Esophagus mucosa (tissue), 1 donor: Measurements from ENCODE around the gene NUDT14. TPM values are rescaled to one million over a fixed set of nuclear protein-coding genes. Genes with fewer than 3 reads are reported as not detected.

Source experiments
- ATAC-seq: fragments of 200-7000 bp; cut with Tn5 transposase; one replicate; pipeline ENCODE4 v1.9.1; 2020
- total RNA-seq: library from RNA; stranded (reverse); gene quantifications from one replicate; pipeline ENCODE4 v1.2.4, GENCODE V29; 2023
- donor health status: DM: yes; HTN: yes; CAD: no.

Gene NUDT14
- total RNA-seq, 1 donor from 2014 or later: 14.7 TPM

DNA sequence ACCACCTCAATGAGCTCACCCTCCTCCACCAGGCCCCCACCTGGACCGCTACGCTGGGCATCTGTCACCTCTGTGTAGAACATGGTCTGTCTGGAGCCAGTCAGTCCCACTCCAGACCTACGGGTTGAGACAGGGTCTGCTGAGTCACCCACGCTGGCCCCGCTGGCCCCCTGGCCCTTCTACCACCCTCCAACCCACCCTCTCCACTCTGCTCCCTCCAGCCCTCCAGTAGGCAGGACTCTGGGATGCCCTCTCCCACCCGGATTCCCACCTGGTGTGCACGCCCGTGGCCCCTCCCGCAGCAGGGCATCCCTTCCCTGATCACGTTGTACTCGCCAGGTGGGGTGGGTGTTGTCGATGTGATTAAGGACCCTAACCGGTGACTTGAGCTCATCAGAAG lies 8.0 kb downstream of the NUDT14 start:
- ATAC-seq: no peak

DNA sequence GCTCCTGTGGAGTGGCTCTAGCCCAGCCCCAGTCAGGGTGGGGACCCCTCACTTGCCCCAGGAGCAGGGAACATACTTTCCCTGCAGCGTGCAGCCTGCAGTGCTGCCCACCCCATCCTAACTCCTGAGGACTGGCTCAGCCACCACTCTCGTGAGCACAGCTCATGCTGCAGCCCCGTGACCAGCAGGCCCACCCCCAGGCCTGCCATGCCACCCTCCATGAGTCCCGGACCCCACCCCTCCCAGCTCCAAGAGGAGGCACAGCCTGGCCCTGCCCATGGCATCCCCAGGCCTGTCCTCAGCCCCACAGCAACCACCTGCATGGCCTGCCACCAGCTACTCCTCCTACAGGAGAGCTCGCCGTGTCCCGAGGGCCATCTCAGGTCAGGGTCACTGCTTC lies 8.6 kb downstream of the NUDT14 start:
- no peak for ATAC-seq

DNA sequence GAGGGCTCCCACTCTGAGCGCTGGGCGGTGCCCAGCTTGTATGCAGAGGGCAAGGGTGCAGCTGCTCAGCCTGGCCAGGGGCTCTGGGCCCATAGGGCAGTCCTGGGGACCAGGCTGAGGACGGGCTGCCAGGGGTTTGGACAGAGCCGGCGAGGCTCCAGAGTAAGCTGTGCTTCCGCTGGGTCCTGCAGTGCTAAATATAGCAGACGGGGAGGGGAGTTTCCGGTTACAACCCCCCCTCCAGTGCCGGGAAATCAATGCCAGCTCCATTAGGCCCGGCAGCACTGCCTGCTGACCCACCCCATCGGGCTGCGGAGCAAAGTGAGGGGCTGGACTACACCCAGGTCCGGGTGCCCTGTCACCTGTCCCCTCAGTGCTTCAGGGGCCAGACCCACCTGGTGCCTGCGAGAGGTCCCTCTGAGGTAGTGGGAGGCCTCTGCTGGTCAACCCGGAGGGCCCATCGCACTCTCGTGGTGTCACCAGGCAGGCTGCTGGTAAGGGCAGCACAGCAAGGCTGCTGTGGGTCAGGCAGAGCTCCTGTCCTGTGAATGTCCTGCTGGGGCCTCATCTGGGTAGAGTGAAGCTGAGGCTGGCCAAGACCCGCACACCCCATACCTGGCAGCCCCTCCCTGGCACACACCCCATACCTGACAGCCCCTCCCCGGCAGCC lies 10.0 kb downstream of the NUDT14 start:
- ATAC-seq: no peak

DNA sequence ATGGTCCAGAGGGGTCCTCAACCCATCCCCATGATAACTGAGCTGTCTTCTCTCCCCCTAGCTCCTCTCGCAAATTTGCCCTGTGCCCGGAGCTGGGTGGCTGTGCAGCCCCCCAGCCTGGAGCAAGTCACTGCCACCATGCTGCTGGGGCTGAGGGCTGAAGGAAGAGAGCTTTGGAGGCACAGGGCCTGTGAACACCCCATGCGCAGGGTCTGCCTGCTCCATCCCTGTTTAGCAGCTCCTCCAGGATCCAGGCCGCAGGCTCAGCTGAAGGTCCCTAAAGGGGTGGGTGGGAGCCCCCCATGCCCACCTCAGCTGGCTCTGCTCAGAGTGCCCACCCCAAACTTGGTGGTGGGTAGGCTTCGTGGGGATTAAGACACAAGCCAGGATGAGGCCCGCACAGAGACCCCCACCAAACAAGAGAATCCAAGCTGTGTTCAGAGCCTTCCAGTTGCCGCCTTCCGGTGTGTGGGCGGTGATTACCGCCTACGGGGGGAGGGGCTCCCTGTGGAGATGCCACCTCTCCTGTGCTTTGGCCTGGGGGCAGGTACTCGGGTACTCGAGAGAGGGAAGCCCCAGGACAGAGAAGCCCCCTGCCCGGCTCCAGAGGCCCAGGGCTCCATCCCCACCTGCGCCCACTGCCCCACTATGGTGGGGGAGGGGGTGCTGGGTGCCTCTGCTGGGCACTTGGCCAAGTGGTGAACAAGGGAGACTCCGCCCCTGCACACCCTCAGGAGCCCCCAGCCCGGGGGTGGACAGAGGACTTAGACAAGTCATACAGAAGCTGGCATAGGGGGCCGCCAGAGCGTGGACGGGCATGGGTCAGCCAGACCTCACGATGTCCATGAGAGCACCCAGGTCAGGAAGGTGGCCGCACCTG lies 11.1 kb downstream of the NUDT14 start:
- no peak for ATAC-seq

DNA sequence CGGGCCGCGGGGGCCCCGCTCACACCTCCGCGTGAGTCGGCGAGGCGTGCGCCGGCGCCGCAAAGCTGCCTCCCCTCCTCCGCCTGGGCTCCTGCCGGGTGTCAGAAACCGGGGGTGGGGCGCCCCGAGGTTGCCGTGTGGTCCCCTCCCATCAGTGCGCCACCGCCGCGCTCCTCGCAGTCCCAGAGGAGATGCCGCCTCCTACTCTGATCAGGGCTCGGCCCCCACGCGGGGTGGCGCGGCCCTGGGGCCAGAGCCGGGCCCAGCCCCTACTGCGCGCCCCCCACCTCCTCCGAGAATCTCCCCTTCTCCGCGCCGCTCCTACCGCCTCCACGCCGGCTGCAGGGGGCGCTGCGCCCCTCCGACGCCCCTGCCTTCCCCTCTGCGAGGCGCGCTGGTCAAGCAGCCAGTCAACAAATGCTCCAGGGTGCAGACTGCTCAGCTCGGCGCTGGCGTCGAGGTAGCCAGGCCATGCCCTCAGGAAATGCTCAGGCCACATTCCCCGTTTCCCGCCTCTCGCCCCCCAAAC lies 12.1 kb downstream of the NUDT14 start:
- no peak for ATAC-seq

DNA sequence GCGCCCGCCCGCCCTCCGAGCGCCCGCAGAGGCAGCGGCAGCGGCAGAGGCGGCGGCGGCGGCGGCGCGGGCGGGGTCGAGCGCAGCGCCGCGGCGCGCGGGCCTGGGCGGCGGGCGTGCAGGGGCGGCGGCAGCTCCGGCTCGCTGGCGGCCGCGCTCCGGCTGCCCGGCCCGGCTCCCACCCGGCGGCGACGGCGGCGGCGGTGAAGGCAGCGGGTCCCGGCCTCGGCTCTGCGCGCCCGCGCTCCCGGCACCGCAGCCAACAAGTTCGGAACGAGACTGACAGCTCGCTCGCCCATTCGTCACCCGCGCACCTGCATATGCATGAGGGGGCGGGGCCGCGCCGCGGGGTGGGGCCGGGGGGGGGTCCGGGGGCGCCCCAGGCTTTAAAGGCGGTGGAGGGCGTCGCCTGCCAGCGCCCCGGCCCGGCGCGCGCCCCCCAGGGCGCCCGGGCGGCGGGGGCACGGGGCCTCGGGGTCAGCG lies 12.6 kb downstream of the NUDT14 start, which contains the start of gene JAG2:
Gene JAG2, minus strand, starts transcription at position 281 of the 483 bp plus-strand sequence. CDS start 356 bp downstream, outside the sequence.
- ATAC-seq: no peak

DNA sequence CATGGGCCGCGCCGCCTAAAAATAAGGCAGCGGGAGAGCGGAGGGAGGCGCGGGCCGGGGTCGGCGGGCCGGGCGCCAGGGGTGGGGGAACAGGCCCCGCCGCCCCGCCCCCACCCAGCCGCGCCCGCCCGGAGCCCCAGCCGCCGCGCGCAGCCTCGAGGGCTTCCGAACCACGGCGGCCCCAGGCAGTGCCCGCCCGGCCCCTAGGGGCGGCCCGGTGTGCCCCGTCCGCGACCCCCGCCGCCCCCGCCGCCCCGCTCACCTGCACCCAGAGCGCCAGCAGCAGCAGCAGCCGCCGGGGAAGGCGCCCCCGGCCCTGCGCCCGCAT lies 13.1 kb downstream of the NUDT14 start:
- ATAC-seq: no peak

DNA sequence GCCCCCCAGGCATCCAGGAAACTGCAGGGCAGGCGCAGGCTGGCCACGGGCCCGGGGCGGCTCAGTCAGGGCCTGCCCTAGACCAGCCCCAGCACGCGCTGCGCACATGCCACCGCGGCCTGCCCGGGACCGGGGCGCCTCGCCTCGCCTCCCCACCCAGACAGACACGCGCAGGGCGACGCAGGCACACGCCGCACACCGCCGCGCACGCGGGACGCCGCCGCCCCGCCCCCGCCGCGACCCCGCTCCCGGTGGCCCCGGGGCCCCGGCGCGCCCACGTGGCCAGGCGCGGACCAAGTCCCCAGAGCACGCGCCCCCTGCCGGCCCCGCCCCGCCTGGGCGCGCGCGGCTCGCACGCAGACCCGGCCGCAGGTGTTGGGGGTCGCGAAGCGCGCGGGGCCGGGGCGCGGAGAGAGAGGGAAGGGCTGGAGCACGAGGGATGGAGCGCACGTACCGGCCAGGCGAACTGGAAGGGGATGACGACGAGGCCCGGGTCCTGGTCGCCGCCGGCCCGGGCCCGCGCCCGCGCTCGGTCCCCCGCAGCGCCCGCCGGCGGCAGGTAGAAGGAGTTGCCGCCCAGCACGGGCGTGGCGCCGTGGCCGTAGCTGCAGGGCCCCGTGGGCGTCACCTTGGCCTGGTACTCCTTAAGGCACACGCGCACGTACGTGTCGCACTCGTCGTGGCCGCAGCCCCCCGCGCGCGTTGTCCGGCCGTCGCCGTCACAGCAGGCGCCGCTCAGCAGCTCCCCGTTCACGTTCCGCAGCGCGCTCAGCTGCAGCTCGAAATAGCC lies 13.6 kb downstream of the NUDT14 start:
- ATAC-seq: peak; percentile 61

DNA sequence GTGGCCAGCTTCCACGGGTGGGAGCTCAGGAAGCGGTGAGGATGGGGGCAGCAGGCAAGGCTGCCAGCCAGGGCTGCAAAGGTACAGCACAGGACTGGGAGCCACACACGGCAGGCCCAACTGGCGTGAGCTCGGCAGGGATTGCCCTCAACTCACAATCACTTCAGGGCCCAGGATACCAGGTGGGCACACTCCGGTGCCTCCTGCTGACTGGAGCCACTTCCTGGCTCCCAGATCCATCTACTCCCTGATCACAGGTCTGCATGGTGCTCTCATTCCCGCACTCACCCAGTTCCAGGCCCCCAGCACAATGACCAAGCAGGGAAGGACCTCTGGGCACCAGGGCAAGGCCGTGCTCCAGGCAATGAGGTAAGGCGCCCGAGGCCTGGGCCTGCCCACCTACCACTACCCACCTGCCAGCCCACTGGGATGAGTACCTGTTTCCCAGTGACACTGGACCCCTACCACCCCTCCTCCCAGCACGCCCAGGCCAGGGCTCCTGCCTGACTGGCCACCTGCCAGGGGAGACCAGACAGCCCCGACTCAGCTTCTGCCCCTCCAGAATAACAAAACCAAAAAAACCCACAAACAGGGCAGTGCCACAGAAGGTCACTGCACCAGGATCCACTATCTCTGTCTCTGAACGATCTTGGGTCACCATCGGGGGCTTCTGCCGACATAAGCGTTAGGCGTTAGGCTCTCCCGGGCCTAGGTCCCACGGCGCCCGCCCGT lies 14.4 kb downstream of the NUDT14 start:
- ATAC-seq: no peak

DNA sequence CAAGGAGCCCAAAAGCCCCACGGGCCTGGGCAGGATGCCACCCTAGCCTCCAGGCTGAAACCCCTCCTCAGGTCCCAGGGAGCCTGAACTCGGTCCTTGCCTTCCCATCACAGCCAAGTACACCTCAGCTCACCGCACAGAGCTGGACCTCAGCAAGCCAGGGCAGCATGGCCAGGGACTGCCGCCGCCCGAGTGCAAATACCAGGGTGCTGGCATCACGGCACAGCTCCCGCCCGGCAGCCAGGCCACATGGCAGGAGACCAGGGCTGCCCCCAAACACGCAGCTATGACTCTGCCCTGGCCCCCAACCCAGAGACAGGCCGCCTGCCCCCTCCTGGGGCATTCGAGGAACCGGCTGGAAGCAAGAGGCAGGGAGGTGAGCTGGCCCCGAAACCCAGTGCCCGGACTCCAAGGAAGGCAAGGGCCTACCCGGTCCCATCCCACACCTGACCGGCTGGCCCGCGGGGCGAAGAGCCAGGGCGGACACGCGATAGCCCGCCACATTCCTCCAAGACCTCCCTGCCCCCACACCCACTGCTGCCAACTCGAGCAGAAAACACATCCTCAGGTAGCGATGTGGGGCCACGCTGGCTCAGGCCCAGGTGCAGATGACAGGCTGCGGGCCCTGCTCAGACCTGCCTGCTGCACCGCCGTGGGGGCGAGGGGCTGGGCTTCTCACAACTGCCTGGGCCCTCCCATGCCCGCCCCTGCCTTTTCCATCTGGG lies 15.2 kb downstream of the NUDT14 start:
- peak; percentile 11 for ATAC-seq

DNA sequence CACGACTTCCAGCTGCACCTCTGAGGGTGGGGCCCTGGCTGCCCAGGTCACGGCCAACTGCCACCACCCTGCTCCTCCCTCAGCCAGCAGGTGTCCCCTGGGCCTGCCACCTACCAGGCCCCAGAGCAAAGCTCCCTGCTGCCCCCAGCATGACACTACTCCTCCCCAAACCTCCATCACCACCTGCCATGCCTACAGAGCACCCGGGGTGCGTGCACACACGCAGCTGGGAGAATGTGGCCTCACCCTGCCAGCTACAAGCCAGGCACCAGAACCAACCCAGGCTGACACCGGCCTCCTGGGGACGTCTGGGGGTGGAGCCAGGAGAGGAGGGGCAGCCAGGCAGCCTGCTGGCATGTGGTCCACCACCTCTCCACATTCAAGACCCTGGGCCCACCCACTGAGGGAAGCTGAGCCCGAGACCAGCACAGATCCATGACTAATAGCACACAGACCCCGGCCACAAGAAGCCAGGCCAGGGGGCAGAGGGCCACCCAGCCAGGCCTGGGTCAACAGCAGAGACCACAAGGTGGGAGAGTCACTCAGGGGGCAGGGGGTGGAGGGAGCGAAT lies 15.9 kb downstream of the NUDT14 start:
- ATAC-seq: peak; percentile 7

DNA sequence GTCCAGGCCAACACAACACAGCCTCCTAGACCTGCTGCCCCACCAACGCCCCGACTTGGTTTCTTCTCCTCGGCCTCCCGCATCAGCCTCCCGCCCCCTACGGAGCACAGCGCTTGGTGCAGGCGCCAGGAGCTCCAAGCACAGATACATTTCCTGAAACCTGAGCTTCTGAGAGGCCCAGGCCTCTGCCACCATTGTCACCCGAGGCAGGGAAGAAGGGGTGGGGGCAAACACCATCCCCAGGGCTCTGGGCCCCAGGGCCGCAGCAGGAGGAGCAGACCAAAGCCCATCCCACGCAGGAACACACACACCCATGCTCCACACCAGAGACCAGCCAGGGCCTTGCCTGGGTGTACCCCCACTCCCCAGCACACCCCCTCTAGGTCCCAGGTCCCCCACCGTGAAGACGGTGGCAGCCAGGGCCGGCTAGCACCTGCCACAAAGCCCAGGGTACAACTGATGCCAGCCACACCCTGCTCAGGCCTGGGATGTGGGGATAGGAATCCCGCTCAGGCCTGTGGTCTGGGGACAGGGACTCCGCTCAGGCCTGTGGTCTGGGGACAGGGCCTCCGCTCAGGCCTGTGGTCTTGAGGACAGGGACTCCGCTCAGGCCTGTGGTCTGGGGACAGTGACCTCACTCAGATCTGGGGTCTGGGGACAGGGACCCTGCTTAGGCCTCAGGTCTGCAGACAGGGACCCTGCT lies 17.9 kb downstream of the NUDT14 start:
- no peak for ATAC-seq

DNA sequence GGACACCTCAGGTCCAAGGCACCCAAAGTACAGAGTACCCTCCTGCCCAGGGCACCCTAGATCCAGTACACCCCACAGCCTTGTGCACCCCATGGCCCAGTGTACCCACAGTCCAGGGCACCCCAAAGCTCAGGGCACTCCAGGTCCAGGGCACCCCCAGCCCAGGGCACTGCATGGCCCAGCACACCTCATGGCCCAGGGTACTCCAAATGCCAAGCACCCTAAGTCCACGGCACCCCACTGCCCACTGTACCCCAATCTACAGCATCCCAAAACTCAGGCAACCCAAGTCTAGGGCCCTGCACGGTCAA lies 18.5 kb downstream of the NUDT14 start:
- no peak for ATAC-seq

DNA sequence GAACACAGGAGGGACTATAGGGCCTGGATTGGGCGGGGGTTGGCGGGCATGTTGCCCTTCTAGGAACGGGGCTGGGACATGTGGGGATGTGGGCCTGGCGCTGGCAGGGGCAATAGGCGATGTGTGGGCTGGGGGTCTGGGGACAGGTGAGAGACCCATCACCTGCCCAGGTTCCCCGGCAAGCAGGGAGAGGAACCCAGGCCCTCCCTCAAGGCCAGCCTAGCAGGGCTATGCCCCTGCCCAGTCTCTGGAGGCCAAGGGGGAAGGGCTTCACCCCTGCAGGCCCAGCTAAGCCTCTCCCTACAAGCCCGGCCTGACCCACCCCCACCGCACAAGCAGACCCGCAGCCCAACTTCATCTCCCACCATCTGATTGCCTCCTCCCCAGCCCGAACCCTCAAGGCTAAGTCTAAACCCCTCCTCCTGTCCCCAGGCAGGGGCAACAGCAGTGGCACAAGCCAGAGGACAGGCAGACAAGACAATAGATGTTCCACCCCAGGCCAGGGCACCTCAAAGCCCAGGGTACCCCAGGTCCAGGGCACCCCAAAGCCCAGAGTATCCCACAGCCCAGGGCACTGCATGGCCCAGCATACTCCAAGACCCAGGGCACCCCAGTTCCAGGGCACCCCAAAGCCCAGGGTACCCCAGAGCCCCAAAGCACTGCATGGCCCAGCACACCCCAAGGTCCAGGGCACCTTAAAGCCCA lies 19.0 kb downstream of the NUDT14 start:
- peak; percentile 56 for ATAC-seq

DNA sequence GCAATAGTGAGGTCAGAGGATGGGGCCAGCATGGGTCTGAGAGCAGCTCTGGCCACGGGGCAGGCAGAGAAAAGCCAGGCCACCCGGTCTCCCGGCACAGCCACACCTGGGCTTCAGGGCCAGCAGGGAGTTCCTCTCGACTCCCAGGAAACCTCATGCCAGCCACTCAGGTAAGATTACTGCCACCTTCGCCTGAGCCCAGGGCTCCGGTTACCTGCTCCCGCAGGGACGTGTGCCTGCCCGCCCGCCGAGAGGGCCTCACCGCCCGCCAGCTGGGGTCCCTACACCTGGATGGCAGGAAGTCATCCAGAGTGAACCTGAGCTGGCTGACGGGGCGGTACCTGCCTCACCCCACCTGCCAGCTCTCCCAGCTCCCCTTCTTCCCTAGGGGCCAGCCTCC lies 19.8 kb downstream of the NUDT14 start:
- no peak for ATAC-seq

DNA sequence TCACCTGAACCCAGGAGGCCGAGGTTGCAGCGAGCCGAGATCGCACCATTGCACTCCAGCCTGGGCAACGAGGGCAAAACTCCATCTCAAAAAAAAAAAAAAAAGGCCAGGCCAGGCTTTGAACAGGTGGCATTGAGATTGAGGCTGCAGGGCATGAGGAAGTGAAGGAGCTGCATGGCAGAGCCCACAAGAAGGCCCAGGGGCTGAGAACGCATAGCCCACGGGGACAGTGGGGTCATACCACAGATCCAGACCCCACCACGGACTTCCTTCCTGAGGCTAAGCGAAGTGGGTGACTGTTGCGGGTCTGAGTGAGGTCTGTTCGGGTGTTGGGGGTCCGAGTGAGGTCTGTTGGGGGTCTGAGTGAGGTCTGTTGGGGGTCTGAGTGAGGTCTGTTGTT lies 20.3 kb downstream of the NUDT14 start:
- no peak for ATAC-seq

DNA sequence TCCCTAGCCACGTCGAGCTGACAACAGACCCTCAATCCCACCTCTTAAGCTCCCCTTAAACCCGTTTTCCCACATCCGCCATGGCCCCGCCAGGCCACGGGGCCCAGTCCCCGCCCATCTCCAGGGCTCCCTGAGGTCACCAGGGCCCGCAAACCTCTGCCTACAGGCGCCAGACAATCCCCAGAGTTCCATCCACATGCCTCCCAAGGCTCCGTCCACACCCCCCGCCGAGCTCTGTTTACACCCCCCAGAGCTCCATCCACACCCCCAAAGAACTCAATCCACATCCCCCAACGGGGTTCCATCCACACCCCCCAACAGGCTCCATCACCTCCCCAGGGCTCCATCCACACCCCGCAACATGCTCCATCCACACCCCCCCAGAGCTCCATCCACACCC lies 21.8 kb downstream of the NUDT14 start:
- ATAC-seq: no peak

DNA sequence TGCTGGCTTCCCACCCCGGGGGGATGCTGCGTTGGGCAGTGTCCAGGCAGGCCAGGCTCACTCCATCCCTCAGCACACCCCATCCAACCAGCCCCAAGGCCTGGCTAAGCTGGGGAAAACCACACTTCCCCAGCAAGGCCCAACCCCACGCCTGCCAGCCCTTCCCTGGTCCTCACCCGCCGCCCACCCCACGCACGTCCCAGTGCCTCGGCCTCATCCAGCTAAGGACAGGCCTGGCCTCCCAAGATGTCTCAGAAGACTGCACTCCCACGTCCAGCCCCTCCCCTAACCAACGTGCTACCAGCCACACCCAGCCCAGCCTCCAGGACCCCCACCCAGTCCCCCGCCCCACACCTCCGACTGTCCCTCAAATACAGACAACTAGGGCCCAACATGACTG lies 22.3 kb downstream of the NUDT14 start:
- no peak for ATAC-seq

DNA sequence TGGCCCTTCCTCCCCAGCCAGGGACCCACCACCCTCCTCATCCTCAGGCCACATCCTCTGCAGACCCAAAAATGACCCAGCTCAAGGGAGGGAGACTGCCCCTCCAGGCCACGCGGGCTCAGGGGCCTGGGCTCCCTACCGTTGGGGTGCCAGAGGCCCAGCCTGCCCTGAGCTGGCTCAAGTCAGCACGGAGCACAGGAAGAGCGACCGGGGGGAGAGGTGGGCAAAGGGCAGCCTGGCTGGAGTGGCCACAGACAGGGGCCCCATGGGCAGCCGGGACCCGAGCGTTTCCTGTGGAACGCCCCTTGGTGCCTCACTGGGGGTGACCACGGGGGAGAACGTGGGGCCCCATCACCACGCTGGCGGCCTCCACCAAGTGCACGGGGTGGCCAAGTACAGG lies 23.2 kb downstream of the NUDT14 start:
- ATAC-seq: no peak
